Left kidney (tissue), 8 donors: Measurements from ENCODE around the gene HAND2. TPM values are rescaled to one million over a fixed set of nuclear protein-coding genes. Genes with fewer than 3 reads are reported as not detected.

Experiments used
- DNase-seq: peaks from one replicate; pipeline ENCODE4 v3.0.0-alpha.2; 2013
- long read RNA-seq, 8 donors: transcript quantifications; one replicate each; lab custom pipeline, GENCODE V29; 2026
- polyA plus RNA-seq: library from polyadenylated mRNA; unstranded; fragments of 120-200 nt; gene quantifications from one replicate; pipeline ENCODE4 v1.2.1, GENCODE V29; 2013; ENCODE audit not compliant: insufficient read length

The HAND2 gene
- not detected for polyA plus RNA-seq
- long read RNA-seq, donor 1 = 0 reads
- long read RNA-seq, donor 2 = 0 reads
- long read RNA-seq, donor 3 = 0 reads
- long read RNA-seq, donor 4 = 0 reads
- long read RNA-seq, donor 5 = 0 reads
- long read RNA-seq, donor 6 = 0 reads
- long read RNA-seq, donor 7 = 0 reads
- long read RNA-seq, donor 8 = 0 reads

DNA sequence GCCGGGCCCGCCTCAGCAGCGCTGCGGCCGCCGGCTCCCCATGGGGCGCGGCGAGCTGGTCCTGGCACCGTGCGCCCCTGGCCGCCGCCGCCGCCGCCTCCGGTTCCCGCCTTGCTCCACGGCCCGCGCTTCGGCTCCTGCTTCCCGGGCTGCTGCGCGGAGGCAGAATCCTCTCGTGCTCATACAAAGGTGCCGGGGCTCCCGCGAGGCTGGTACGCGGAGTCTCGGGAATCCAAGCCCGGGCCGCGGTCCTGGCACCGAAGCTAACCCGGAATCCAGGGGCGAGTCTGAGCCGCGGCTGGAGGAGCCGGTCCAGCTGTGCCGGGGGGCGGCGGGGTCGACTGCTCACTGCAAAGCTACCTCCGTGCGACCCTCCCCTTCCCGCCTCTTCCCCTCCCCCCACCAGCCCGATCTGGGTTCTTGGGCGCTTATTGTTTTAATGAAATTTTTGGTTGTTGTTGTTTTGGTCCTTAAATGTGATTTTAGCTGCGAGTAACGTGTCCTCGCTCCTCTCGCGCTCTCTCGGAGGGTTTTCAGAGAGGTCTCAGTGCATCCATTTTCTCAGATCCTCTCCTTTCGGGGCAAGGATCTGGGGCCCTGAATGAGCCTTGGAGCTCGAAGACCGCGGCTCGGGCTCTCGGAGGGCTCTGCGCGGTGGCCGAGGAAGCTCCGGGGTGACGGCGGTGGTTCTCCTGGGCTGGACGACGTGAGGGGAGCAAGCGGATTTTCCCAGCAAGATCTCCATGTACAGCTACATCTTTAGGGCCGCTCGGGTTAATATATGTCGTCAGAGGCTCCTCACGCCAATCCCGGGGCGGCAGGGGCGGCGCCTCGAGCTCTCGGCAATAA, at the start of gene HAND2:
Gene HAND2 (minus strand): TSS at position 753 of the 849 bp plus-strand sequence. CDS start 940 bp downstream, outside the sequence.
- DNase-seq = no peak

DNA sequence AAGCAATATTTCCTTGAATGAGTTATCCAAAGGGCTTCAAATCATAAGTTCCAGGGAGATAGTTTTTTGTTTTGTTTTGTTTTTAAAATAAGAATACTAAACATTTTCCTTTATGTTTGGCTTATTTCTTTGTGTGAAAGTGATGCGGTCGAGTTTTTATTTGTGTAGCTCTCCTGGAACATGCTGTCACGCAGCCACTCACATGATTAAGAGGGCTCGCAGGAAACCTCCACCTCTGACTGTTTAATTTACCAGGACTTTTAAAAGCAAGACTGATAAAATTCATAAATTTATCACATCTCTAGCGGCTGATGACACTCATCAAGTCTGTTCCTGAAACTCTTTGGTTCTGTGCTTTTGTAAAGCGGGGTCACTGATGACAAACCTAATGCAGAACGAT, 48.9 kb upstream of the HAND2 start:
- no peak for DNase-seq

DNA sequence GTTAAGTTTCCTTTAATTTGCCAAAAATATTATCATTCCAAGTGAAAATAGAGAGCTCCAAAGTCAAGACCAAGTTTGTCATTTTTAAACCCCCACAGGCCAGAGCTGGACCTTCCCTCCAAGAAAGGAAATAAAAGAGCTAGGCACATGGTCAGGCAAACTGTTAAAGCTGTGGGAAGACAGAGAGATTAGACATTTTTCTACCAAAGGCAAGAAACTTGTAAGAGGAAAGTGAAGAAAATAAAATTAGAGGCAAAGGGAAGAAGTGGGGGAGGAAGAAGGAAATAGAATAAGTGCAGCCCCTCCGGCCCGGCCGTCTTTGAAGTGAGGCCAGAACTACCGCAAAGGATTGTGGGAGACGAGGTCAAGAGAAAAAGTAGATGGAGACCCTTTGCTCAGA, 47.9 kb upstream of the HAND2 start:
- no peak for DNase-seq

GRCh38 chr4:173575482-173576152, 45.6 kb upstream of the HAND2 start:
- DNase-seq = no peak

DNA sequence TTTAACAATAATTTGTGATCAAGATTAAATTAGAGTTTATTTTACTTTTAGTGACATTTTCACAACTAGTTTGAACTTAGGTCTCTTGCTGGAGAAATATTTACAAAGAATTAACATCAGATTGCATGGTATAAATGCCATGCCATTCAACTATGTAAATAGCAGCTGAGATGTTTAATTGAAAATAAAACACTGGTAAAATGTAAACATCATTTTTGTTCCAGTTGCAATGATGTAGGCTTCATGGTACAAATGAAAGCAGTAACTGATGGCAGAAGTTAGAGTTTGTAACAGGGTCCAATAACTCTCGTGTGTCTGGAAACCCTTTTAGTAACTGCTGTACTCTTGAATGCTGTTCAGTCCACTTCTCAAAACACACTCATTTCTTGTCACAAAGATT, 43.7 kb upstream of the HAND2 start:
- no peak for DNase-seq

- DNase-seq = no peak
These were observed 43.3 kb upstream of the HAND2 start for GRCh38 chr4:173573286-173573685.

DNA sequence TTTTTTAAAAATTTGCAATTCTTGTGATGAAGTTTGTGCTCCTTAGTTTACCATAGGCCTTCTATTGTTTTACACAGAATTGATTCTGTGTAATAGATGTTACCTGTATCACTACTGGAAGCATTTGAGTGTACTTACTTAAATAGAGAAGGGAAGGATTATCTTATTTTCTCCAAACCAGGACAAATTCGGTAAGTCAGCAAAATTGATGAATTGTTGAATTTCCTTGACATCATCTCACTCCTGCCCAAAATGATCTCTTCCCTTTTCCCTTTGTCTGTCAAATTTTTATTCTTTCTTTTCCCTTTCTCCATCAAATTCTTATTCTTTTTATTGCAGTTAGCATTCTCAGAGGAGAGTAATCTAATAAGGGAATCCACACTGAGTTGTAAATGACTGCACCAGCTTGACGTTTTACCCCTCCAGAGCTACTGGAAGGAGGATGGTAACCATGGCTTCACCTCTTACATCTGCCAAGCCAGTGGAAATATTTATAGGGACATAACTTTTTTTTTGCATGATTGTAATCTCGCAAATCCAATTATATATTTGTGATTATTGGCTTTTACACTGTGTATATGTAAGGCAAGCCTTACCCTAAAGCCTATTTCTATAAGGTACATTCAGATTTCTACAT, 42.6 kb upstream of the HAND2 start:
- no peak for DNase-seq

- DNase-seq = no peak
These were observed 41.6 kb upstream of the HAND2 start for GRCh38 chr4:173571620-173572019.

- no peak for DNase-seq
These were observed 35.3 kb upstream of the HAND2 start for GRCh38 chr4:173565281-173565680.

GRCh38 chr4:173564461-173564860, 34.4 kb upstream of the HAND2 start:
- no peak for DNase-seq

GRCh38 chr4:173560896-173561295, 30.9 kb upstream of the HAND2 start:
- DNase-seq = no peak

DNA sequence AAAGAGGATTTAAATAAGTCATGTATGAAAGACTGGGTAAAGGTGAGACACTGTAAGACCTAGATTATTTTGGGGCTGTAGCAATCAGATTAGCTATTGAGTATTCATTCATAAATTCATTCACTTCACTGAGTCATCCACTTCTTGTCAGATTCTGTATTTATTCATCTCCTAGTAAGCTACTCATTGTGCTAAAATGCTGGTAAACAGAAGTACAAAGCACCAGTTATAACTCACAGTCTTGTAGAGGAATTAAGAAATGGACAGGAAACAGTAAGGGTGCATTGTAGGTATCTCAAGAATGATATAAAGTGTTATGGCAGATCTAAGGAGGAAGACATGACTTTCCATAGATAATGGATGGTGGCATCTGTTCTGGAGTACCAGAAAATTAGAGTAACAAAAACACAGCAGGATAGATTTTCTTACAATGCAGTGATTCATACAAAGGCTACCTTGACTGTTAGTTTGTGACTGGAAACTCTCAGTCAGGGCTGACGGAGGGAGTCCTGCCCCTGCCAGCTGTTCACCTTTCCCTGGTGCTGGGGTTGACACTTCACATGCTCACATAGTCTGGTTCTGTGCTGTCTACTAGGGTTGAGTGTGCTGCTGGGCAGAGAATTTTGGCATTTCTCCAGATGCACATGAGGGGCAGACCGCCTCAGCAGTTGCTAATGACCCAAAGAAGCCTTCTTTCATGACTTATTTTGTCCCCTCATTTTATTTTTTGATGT, 26.5 kb upstream of the HAND2 start:
- no peak for DNase-seq

DNA sequence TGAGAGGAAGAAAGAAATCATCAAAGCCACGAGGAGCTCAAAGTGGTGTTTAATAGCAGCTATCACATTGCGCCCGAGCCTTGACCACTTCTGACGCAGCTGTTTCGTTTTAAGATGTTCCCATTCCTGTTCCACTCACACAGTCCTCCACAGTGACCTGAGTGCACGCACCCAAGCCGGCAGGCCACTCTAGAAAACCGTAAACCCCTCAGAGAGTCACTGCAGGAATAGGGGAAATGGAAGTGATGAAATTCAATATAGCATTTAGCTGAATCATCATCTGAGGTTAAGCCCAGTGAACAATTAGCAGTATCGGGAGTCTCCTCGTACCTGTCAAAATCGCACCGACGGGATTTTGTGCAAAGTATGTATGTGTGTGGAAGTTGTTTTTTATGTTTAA, 17.9 kb upstream of the HAND2 start:
- no peak for DNase-seq

DNA sequence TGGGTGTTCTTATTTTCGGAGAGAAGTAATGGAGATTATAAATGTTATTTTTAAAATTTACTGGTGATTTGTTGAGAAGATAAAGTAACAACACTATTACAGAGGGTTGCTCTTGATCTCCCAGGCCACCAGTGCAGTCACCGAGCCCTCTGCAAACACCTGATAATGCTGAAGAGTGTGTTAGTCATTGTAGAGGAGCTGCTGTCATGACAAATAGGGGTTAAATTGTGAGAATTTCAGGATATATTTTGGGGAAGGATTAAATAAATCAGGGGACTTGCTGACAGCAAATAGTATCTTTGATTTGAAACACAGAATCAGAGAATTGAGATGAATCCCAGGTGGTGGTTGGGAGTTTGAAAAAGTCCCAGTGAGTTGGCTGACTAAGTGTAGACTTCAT, 16.7 kb upstream of the HAND2 start:
- DNase-seq = no peak

DNA sequence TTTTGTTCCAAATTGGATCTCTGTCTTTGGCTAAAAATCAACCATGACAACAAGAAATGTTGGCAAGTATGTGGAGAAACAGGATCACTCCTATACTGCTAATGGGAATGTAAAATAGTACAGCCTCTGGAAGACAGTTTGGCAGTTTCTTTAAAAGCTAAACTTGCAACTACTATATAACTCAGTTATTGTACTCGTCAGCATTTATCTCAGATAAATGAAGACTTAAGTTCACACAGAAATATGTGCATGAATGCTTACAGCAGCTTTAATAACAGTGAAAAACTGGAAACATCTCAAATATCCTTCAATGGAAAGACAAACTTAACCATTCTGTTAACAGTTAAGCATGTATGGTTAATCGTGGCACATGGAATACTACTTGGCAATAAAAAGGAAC, 15.4 kb upstream of the HAND2 start:
- no peak for DNase-seq

DNA sequence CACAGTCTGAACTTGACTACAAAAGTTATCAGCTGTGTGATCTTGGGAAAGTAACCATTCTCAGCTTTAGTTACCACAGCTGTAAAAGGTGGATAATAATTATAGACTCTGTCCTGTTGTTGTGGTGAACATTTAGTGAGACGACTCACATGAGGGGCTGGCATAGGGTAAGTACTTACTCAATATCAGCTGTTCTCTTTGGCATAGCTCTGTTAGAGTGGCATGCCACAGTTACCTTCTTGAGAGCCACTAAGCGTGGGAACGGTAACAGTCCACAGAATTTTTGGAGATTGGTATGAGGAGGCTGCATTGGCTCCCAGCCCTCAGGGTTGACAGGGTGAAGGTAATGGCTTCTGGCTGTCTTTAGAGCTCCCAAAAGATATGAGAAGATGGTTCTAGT, 13.2 kb upstream of the HAND2 start:
- no peak for DNase-seq

GRCh38 chr4:173539986-173540385, 10.0 kb upstream of the HAND2 start:
- no peak for DNase-seq

GRCh38 chr4:173538909-173539445, 8.9 kb upstream of the HAND2 start:
- DNase-seq = no peak

- no peak for DNase-seq
These were observed 8.3 kb upstream of the HAND2 start for GRCh38 chr4:173538148-173538908.

GRCh38 chr4:173537613-173538147, 7.7 kb upstream of the HAND2 start:
- no peak for DNase-seq
